Measurements from ENCODE around the gene TENM4.

The TENM4 gene

GRCh38 chr11:79371152-79371551, 69.7 kb downstream of the TENM4 start:
- no peaks in the 10 kb centered on the region for H3K36me3 Mint-ChIP-seq
- no peaks in the 10 kb centered on the region for H3K4me1 Mint-ChIP-seq (ENCODE audit: low read depth)
- peaks cover 4% of the 10 kb centered on the region for H3K27me3 Mint-ChIP-seq
- no peaks in the 10 kb centered on the region for H3K9me3 Mint-ChIP-seq (ENCODE audit: low read depth)
- no peak overlapping the region for H3K27ac Mint-ChIP-seq
- no peak overlapping the region for H3K4me3 Mint-ChIP-seq

- Mint-ChIP-seq H3K36me3 (no peaks in the 10 kb centered on the region), H3K4me3 (no peak overlapping the region), H3K9me3 (ENCODE audit: low read depth) (no peaks in the 10 kb centered on the region), H3K27me3 (peaks cover 4% of the 10 kb centered on the region), H3K27ac (no peak overlapping the region), H3K4me1 (ENCODE audit: low read depth) (no peaks in the 10 kb centered on the region)
Observed at GRCh38 chr11:79369055-79369454, 71.8 kb downstream of the TENM4 start.

GRCh38 chr11:79367844-79368243, 73.0 kb downstream of the TENM4 start:
- H3K27me3 Mint-ChIP-seq = peaks cover 2% of the 10 kb centered on the region
- H3K4me1 Mint-ChIP-seq (ENCODE audit: low read depth) = no peaks in the 10 kb centered on the region
- no peaks in the 10 kb centered on the region for H3K36me3 Mint-ChIP-seq
- H3K9me3 Mint-ChIP-seq (ENCODE audit: low read depth) = no peaks in the 10 kb centered on the region
- no peak overlapping the region for H3K27ac Mint-ChIP-seq
- H3K4me3 Mint-ChIP-seq = no peak overlapping the region

GRCh38 chr11:79366218-79366617, 74.6 kb downstream of the TENM4 start:
- Mint-ChIP-seq H3K9me3 (ENCODE audit: low read depth) (no peaks in the 10 kb centered on the region), H3K27ac (no peak overlapping the region), H3K4me1 (ENCODE audit: low read depth) (no peaks in the 10 kb centered on the region), H3K4me3 (no peak overlapping the region), H3K27me3 (peaks cover 2% of the 10 kb centered on the region), H3K36me3 (no peaks in the 10 kb centered on the region)

GRCh38 chr11:79363861-79364378, 76.9 kb downstream of the TENM4 start:
- no peaks in the 10 kb centered on the region for H3K27me3 Mint-ChIP-seq
- H3K36me3 Mint-ChIP-seq = no peaks in the 10 kb centered on the region
- H3K9me3 Mint-ChIP-seq (ENCODE audit: low read depth) = no peaks in the 10 kb centered on the region
- no peaks in the 10 kb centered on the region for H3K4me1 Mint-ChIP-seq (ENCODE audit: low read depth)
- H3K27ac Mint-ChIP-seq = no peak overlapping the region
- H3K4me3 Mint-ChIP-seq = no peak overlapping the region

DNA sequence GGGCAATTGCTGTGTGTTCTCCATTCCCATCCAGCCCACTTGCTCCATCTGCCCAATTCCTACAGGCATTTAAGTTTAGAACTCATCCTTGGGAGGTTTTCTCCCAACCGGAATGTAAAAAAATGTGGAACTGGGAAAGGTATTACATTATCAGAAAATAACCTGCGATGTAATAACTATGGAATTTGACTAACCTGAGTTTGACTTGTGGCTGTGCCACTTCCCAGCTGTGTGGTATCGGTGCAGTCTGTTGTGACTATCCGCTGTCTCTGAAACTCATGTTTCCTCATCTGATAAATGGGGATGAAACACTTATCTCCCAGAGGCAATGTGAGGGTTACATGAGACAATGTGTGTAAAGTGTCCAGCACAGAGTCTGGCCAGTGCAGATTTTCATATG, 77.6 kb downstream of the TENM4 start:
- Mint-ChIP-seq H3K4me3 (no peak overlapping the region), H3K27me3 (no peaks in the 10 kb centered on the region), H3K9me3 (ENCODE audit: low read depth) (no peaks in the 10 kb centered on the region), H3K4me1 (ENCODE audit: low read depth) (no peaks in the 10 kb centered on the region), H3K27ac (no peak overlapping the region), H3K36me3 (no peaks in the 10 kb centered on the region)

DNA sequence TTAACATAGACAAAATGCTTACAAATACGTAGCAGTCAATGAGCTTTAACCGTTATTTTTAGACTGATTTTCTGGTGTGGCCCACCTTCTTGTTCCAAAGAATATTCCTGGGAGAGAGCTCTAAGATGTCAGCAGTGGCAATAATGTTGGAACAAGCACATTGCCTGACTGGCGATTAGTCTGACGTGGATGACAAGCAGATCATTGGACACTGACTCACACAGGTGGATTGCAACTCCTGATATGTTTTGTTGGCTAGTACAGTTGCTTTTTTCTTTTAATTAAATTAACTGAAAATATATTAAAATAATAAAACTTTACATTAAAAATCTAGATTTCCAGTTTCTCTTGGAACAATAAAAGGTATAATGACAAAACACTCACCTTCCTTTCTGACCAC, 78.0 kb downstream of the TENM4 start:
- Mint-ChIP-seq H3K4me3 (no peak overlapping the region), H3K27me3 (no peaks in the 10 kb centered on the region), H3K27ac (no peak overlapping the region), H3K4me1 (ENCODE audit: low read depth) (no peaks in the 10 kb centered on the region), H3K36me3 (no peaks in the 10 kb centered on the region), H3K9me3 (ENCODE audit: low read depth) (no peaks in the 10 kb centered on the region)

- Mint-ChIP-seq H3K36me3 (no peaks in the 10 kb centered on the region), H3K4me3 (no peak overlapping the region), H3K4me1 (ENCODE audit: low read depth) (no peaks in the 10 kb centered on the region), H3K27ac (no peak overlapping the region), H3K27me3 (no peaks in the 10 kb centered on the region), H3K9me3 (ENCODE audit: low read depth) (peaks cover 3% of the 10 kb centered on the region)
Observed at GRCh38 chr11:79362206-79362757, 78.5 kb downstream of the TENM4 start.

- H3K36me3 Mint-ChIP-seq = no peaks in the 10 kb centered on the region
- H3K4me3 Mint-ChIP-seq = no peak overlapping the region
- H3K4me1 Mint-ChIP-seq (ENCODE audit: low read depth) = no peaks in the 10 kb centered on the region
- no peak overlapping the region for H3K27ac Mint-ChIP-seq
- H3K9me3 Mint-ChIP-seq (ENCODE audit: low read depth) = peaks cover 4% of the 10 kb centered on the region
- no peaks in the 10 kb centered on the region for H3K27me3 Mint-ChIP-seq
Observed at GRCh38 chr11:79358258-79358657, 82.6 kb downstream of the TENM4 start.

DNA sequence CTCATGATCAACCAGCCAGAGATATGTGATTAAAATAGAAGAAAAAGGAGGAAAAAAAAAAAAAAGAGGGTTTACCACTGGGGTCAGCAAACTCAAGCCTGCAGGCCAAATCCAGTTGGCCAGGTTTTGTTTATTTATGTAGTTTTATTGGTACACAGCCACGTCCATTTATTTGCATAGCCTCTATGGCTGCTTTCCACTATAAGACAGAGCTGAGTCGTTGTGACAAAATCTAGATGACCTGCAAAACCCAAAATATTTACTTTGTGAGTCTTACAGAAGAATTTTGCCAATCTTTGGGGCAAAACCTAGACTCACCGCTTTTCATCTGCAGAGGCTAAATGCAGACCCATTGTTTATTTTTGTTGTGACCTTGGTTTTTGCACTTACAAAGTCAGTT, 87.1 kb downstream of the TENM4 start:
- H3K4me1 Mint-ChIP-seq (ENCODE audit: low read depth) = no peaks in the 10 kb centered on the region
- H3K36me3 Mint-ChIP-seq = no peaks in the 10 kb centered on the region
- no peak overlapping the region for H3K4me3 Mint-ChIP-seq
- H3K27ac Mint-ChIP-seq = no peak overlapping the region
- peaks cover 4% of the 10 kb centered on the region for H3K9me3 Mint-ChIP-seq (ENCODE audit: low read depth)
- peaks cover 6% of the 10 kb centered on the region for H3K27me3 Mint-ChIP-seq

DNA sequence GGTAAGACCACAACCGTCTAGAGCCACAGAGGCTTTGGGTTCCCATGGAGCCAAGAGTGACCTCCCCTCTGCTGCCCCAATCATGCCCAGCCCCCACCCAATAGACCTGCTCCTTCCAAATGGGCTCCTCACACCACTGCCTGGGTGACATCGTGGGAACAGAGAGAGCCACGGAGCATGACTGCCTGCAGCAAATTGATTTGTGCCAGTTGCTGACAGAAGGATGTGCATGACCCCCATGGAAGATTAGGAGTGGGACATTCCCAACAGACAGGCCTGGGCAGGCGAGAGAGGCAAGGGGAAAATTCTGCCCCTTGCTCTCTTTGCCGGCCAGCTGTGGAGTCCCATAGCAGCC, 88.5 kb downstream of the TENM4 start:
- no peaks in the 10 kb centered on the region for H3K4me1 Mint-ChIP-seq (ENCODE audit: low read depth)

GRCh38 chr11:79348976-79349682, 91.7 kb downstream of the TENM4 start:
- Mint-ChIP-seq H3K36me3 (no peaks in the 10 kb centered on the region), H3K4me3 (no peak overlapping the region), H3K4me1 (ENCODE audit: low read depth) (no peaks in the 10 kb centered on the region), H3K27me3 (peaks cover 6% of the 10 kb centered on the region), H3K27ac (no peak overlapping the region), H3K9me3 (ENCODE audit: low read depth) (no peaks in the 10 kb centered on the region)

More for the DNA sequence above, 88.5 kb downstream of the TENM4 start:
- no peak overlapping the region for H3K27ac Mint-ChIP-seq
- H3K36me3 Mint-ChIP-seq = no peaks in the 10 kb centered on the region
- H3K27me3 Mint-ChIP-seq = peaks cover 6% of the 10 kb centered on the region
- no peak overlapping the region for H3K4me3 Mint-ChIP-seq
- peaks cover 1% of the 10 kb centered on the region for H3K9me3 Mint-ChIP-seq (ENCODE audit: low read depth)

DNA sequence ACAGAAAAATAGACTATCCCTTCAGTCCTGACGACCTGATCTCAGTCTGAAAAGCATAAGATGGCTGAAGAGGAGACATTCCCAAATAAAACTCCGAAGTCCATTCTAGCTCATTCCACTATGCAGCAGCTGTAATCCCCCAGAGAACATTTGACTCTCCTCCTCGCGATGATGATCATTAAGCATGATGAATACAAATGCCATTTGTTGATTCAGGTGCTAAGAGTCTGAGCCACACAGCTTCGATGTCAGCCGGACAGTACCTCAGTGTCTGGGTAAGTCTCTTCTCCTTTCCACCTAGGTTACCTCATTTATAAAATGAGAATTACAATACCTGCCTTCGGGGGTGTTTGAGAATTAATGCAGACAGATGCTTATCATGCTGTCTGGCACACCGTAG, 94.8 kb downstream of the TENM4 start:
- Mint-ChIP-seq H3K27ac (no peak overlapping the region), H3K4me3 (no peak overlapping the region), H3K36me3 (no peaks in the 10 kb centered on the region), H3K4me1 (ENCODE audit: low read depth) (no peaks in the 10 kb centered on the region), H3K27me3 (peaks cover 6% of the 10 kb centered on the region), H3K9me3 (ENCODE audit: low read depth) (no peaks in the 10 kb centered on the region)

DNA sequence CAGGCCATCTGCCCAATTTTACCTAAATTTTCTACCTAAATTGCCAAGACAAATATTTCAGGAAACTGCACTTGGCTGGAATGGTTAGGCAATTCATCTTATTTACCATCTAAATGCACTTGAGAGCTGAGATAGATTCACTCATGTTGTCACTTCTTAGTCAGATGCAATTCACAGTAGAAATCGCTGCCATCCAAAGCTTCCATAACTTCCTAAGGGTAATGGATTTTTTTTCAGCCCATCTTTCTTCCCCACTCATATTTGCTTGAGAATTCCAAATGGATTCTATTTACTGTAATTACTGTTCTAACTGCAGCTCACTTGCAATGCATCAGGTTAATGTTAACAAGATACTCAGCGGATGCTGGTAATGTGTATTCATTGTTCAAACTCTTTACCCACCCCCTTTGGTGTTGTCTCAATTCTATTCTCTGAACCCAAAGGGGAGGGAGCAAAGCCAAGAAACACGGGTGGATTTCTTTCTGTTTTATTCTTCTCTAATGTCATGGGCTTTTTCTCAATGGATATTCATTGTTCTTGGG, 96.0 kb downstream of the TENM4 start:
- Mint-ChIP-seq H3K9me3 (ENCODE audit: low read depth) (no peaks in the 10 kb centered on the region), H3K27ac (no peak overlapping the region), H3K4me1 (ENCODE audit: low read depth) (no peaks in the 10 kb centered on the region), H3K36me3 (no peaks in the 10 kb centered on the region), H3K4me3 (no peak overlapping the region), H3K27me3 (peaks cover 3% of the 10 kb centered on the region)

GRCh38 chr11:79342686-79343085, 98.1 kb downstream of the TENM4 start:
- no peaks in the 10 kb centered on the region for H3K4me1 Mint-ChIP-seq (ENCODE audit: low read depth)
- H3K27me3 Mint-ChIP-seq = peaks cover 2% of the 10 kb centered on the region
- H3K9me3 Mint-ChIP-seq (ENCODE audit: low read depth) = no peaks in the 10 kb centered on the region
- no peak overlapping the region for H3K4me3 Mint-ChIP-seq
- no peaks in the 10 kb centered on the region for H3K36me3 Mint-ChIP-seq
- no peak overlapping the region for H3K27ac Mint-ChIP-seq

- H3K9me3 Mint-ChIP-seq (ENCODE audit: low read depth) = no peaks in the 10 kb centered on the region
- H3K4me3 Mint-ChIP-seq = no peak overlapping the region
- H3K4me1 Mint-ChIP-seq (ENCODE audit: low read depth) = no peaks in the 10 kb centered on the region
- no peaks in the 10 kb centered on the region for H3K36me3 Mint-ChIP-seq
- H3K27me3 Mint-ChIP-seq = peaks cover 2% of the 10 kb centered on the region
- H3K27ac Mint-ChIP-seq = no peak overlapping the region
Observed at GRCh38 chr11:79342236-79342635, 98.6 kb downstream of the TENM4 start.
